Stimulated activated CD4-positive, alpha-beta T cell treated with anti-CD3 and anti-CD28 coated beads, Interleukin-1b, Interleukin-23, amount 100 ng/mL, for 4 hours (primary cell): Measurements from ENCODE around the gene CCR7.
"Not testable (repeated sequence)": the region's sequence is repeated elsewhere in the genome, so short reads cannot be mapped to it uniquely, and the experiment has no call there.

Experiments used
- DNase-seq, 2 donors: peaks; one replicate each; pipeline ENCODE4 v3.0.0-alpha.2; 2020; ENCODE audit warnings: low read depth in 2 of 2

Gene CCR7

DNA sequence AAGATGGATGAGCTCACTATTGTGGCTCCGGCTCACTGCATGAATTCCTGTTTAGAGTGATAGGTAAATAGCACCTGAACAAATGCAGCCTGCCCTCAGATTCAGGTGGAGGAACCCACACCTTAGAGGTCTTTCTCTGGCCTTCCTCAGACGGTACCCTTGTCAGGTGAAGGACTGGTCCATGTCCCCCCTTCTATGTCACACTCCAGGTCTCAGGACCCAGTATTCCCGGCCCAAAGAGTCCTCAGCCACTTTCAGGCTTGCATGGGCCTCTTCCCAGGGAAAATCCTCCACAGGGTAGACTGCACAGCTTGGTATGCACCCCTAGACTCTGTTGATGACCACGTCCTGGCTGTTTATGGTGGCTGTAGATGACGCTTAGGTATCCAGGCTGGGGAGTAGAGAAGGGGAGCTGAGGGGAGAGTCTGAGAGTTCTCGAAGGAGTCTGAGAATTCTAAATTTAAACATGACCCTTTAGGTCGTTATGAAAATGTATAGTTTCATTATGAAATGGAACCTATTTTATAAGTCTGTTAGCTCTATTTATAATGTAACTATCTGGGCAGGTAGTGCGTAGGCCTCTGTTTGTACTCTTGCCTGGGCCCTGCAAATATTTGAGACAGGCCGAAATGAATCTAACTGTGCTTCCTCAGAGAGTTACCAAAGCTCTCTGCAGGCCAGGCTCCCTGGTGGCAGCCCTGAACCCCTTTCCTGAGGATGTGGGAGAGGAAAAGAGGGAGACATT, 32.5 kb upstream of the CCR7 start:
- no peak for DNase-seq

DNA sequence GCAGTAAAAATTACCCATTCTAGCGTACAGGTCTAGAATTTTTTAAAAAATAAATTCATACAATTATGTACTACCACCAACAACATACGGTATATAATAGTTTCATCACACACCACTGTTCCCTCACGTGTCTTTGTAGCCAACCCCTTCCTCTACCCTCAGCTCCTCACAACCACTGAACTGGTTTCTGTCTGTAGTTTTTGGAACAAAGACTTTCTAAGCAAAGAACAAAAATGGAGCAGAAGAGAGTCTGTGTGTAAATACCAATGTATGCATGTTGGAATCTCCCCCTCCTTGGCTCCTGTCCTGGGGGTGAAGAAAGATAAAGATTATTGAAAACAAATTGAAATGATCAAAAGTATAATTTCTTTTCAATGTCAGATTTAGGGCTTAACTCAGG, 31.9 kb upstream of the CCR7 start:
- DNase-seq: no peak

DNA sequence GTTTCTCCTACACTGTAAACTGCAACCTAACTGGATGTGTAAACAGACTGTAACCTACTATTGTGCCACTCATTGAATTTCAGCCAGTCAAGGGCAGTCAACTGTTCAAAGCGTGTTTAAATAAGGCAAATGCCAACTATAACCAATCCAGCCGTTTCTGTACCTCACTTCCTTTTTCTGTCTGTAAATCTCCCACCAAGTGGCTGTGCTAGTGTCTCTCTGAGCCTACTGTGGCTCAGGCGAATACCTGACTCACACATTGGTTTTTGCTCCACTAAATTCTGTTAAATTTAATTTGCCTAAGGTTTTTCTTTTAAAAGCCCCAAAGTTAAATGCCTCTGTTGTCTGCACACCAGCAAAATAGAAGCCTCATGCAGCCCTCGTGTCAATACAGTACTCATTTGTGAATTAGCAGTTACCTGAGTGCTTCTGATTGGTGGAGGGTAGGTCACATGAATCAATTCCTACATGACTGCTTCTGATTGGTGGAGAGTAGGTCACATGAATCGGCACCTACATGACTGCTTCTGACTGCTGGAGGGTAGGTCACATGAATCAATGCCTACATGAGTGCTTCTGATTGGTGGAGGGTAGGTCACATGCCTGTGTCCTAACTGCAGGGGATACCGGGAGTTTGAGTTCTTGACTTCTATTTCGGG, 31.1 kb upstream of the CCR7 start:
- DNase-seq: no peak

DNA sequence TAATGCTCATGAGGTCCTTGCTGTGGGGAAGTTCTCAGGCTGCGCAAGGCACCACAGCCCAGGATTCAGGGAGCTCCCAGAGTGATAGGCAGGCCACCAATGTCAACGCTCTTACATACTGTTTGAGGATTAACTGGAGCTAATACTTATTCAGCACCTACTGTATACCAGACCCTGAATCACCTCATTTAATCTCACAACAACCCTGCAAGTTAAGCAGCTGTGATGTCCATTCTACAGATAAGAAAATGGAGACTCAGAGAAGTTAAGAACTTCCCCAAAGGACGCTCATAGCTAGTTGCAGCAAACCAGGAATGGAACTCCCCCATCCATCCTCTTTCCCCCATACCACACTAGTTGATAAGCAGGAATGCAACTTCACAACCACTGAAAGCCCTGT, 25.5 kb upstream of the CCR7 start:
- DNase-seq: no peak

DNA sequence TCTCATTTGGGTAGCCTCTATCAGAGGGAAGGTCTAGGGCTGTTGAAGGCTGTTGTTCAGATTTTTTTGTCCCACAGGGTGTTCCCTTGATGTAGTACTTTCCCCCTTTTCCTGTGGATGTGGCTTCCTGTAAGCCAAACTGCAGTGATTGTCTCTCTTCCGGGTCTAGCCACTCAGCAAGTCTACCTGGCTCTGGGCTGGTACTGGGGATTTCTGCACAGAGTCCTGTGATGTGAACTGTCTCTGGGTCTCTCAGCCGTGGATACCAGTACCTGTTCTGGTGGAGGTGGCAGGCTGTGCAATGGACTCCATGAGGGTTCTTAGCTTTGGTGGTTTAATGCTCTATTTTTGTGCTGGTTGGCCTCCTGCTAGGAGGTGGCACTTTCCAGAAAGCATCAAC, 23.3 kb upstream of the CCR7 start:
- DNase-seq: no peak

DNA sequence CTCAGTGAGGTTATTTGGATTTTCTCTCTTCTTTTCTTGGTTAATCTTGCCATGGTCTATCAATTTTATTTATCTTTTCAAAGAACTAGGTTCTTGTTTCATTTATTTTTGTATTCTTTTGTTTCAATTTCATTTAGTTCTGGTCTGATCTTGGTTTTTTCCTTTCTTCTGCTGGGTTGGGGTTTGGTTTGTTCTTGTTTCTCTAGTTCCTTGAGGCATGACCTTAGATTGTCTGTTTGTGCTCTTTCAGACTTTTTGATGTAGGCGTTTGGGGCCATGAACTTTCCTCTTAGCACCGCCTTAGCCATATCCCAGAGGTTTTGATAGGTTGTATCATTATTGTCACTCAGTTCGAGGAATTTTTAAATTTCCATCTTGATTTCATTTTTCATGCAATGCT, 21.0 kb upstream of the CCR7 start:
- not testable (repeated sequence) for DNase-seq

DNA sequence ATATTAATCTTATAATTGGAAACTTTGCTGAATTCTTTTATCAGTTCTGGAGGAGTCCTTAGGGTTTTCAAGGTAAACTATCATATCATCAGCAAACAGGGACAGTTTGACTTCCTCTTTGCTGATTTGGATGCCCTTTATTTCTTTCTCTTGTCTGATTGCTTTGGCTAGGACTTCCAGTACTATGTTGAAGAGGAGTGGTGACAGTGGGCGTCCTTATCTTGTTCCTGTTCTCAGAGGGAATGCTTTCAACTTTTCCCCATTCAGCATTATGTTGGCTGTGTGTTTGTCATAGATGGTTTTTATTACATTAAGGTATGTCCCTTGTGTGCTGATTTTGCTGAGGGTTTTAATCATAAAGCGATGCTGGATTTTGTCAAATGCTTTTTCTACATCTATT, 19.7 kb upstream of the CCR7 start:
- not testable (repeated sequence) for DNase-seq

DNA sequence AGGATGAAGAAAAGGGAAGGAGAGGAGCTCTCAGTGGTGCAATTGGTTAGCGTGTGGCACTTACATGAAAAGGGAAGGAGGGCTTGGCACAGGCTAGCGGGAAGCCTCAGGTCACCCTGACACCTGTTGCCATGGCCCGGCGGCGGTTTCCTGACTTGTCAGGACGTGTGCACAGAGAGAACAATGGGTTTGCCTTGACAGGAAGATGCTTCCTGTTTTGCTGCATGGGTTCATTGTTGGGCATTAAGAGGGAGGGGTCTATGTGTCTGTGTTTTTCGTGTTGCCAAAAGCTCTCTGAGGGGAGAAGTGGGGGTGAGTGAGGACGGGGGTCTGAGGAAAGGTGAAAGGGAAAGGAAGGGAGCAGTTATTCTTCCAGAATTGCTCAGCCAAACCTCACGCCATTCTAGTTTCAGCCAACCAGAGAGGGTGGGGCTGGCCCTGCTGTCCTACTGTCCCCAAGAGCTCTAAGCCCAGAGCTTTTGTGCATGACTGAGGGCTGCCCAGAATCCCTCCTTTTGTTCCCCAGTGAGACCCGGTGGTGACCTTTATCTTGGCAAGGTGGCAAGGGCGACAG, 17.1 kb upstream of the CCR7 start:
- DNase-seq: no peak

DNA sequence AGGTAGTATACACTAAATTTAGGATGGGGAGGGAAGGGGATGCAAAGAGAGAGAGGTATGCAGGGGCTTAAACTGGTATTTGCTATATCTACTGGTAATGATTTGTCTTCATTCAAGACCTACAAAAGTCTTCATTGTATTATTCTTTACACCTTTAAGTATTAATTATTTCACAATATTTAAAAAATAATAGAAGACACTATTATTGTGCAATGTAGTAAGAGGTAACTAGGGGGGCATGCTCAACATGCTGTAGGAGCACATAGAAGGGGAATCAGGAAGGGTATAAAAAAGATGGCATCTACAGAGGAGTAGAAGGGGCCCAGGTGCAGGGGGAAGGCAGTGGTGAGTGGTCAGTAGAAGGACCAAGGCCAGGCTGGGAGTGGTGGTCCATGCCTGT, 14.9 kb upstream of the CCR7 start:
- DNase-seq: no peak

DNA sequence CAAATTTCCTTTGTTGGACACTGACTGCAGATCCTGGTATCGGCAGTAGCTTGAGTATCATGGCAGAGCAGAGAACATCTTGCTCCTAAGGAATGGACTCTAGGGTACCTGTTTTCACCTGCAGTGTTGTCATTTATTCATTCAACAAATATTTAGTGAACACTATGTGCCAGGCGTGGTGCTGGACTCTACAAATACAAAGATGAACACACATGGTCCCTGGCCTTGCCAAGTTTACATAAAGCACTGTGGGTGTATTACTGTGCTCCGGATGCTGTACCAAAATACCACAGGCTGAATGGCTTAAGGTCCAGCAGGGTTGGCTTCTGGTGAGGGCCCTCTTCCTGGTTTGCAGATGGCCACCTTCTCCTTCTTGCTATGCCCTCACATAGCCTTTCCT, 14.2 kb upstream of the CCR7 start:
- DNase-seq: no peak

DNA sequence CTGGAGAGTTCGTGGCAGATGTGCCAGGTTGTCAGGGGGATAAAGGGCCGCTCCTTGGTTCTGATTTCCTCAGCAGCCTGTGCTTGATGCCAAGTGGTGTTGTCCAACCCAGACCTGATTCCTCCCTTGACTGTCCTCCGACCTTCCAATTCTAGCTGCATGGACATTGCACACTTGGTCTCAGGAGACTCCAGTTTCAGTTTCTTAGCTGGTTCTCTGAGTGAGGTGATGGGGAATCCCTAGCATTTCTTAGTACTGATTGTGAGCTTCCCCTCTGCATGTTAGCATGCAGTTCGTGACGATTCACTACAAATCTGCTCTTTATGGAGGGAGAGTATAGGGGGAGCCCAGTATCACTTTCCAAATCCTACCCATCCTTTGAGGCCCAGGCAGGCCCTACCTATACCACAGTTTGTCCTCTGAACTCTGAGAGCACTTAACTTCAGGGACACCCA, 12.4 kb upstream of the CCR7 start:
- no peak for DNase-seq

DNA sequence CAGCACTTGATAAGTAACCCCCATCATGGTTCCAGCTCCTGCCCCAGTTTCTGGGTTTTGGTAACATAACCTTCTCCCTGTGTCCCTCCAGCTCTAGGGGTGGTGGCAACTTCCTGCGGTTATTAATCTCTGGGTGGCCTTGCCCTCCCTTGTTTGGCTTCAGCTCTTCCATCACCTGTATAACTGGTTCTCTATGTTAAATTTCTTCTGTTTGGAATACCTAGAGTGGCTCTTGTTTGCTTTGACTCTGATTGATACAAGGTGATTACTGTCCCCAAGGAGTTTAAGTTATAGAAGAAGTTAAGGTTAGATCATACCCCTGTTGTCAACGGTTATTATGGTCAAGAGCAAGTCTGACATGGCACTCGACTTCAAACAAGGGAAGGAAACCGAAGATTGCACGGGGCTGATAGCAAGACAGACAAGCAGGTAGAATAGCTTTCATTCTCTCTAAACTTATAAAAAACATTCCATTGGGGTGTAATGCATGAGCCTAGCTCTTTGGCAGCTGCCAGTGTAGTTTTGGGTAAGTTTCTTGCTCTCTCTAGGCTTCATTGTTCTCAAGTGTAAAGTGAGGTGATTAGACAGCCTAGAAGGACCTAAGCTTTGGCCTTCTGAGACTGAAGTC, 11.0 kb upstream of the CCR7 start:
- DNase-seq: no peak

DNA sequence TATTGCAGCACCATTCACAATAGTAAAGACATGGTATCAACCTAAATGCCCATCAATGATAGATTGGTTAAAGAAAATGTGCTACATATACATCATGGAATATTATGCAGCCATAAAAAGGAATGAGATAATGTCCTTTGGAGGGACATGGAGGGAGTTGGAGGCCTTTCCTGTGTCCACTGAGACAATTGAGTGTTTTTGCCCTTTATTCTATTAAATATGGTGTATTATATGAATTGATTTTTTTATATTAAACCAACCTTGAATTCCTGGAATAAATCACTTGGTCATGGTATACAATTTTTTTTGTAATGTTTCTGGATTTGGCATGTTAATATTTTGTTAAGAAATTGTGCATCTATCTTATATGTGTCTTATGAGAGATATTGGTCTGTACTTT, 9.0 kb upstream of the CCR7 start:
- DNase-seq: no peak

DNA sequence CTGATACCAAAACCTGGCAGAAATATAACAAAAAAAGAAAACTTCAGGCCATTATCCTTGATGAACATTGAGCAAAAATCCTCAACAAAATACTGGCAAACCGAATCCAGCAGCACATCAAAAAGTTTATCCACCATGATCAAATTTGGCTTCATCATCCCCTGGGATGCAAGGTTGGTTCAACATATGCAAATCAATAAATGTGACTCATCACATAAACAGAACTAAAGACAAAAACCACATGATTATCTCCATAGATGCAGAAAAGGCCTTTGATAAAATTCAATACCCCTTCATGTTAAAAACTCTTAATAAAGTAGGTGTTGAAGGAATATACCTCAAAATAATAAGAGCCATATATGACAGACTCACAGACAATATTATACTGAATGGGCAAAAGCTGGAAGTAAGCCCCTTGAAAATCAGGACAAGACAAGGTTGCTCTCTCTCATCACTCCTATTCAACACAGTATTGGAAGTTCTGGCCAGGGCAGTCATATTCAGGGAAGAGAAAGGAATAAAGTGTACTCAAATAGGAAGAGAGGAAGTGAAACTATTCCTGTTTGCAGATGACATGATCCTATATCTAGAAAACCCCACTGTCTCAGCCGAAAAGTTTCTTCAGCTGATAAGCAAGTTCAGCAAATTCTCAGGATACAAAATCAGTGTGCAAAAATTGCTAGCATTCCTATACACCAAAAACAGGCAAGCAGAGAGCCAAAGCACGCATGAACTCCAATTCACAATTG, 7.1 kb upstream of the CCR7 start:
- DNase-seq: not testable (repeated sequence)

DNA sequence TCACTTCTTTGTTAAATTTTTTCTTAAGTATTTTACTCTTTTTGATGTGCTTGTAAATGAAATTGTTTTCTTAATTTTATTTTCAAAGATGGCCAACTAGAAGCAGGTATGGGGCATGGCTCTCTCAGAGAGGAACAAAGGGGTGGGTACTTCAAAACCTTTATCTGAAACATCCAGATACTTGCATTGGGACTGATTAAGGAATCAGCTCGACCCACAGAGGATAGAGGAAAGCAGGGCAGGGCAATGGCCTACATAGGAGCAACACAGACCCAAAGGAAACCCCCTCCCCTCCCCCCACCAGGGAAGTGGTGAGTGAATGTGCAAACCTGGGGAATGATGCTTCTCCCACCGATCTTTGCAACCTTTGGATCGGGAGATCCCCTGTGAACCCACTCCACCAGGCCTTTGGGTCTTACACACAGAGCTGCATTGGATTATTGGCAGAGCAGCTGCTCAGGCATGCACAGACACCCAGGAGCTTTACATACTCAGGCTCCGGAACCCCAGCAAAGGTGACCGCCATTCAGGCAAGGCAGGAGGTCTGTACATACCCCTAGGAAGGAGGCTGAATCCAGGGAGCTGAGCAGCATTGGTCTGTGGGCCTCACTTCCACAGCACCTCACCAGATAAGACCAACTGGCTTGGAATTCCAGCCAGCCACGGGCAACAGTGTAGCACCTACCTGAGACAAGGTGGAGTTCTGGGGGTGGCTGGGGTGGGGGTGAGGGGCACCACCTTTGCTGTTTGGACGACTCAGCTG, 3.0 kb upstream of the CCR7 start:
- DNase-seq: no peak

DNA sequence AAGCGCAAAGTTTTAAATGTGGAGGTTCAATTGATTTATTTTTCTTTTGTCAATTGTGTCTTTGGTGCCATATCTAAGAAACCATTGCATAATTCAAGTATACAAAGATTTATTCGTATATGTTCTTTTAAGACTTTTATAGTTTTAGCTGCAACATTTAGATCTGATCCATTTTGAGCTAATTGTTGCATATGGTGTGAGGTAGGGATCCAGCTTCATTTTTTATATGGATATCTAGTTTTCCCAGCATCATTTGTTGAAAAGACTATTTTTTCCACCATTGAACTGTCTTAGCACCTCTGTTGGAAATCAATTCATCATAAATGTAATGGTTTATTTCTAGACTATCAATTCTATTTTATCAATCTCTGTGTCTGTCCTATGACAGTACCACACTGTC, 2.1 kb upstream of the CCR7 start:
- no peak for DNase-seq

DNA sequence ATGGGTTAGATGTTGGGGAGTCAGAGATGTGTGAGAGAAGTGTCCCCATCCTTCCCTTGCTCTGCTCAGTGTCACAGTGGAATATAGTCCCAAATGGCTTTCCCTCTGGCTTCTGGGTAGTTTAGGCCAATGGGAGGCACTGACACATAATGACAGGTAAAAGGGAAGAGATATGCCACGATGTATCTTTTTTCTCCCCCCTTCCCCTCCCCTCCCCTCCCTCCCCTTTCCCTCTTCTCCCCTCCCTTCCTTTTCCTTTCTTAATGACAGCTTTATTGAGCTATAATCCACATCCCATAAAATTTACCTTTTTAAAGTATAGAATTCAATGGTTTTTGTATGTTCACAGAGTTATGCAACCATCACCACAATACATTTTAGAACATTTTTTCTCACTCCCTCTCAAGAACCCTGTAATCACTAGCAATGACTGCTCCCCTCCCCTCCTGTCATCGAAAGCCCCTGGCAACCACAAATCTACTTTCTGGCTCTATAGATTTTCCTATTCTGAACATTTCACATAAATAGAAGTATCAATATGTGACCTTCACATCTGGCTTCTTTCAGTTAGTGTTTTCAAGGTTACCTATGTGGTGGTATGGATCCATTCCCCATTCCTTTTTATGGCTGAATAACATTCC, 617 bp upstream of the CCR7 start:
- DNase-seq: no peak

DNA sequence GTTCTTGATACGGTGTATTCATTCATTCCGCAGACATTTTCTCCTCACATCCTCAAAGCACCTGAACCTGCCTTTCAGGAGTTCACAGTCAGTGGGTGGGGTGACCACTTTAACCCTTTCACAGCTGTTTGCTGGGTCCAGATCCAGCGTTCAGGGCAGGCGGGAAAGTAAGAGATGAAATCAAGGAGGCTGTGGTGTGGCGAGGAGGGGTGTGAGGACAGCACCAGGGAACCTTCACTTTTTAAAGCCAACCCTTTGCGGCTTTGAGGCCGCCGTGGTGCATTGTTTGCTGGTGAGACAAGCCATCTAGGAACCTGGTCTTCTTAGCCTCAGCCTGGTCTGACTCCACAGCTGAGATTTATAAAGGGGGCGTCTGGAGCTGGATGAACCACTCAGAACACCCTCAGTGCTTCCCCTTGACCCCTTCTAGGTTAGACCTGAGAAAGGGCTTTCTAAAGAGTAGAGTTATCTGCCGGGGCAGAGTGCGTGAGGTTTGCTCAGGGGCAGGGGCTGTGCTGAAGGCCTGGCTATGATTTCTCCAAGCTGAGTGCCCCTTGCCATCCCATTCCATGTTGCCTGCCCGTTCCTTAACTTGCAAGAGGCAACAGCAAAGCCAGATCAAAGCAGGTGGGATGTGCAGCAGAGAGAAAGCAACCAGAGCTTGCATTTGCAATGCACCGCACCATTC, 933 bp downstream of the CCR7 start:
- no peak for DNase-seq

DNA sequence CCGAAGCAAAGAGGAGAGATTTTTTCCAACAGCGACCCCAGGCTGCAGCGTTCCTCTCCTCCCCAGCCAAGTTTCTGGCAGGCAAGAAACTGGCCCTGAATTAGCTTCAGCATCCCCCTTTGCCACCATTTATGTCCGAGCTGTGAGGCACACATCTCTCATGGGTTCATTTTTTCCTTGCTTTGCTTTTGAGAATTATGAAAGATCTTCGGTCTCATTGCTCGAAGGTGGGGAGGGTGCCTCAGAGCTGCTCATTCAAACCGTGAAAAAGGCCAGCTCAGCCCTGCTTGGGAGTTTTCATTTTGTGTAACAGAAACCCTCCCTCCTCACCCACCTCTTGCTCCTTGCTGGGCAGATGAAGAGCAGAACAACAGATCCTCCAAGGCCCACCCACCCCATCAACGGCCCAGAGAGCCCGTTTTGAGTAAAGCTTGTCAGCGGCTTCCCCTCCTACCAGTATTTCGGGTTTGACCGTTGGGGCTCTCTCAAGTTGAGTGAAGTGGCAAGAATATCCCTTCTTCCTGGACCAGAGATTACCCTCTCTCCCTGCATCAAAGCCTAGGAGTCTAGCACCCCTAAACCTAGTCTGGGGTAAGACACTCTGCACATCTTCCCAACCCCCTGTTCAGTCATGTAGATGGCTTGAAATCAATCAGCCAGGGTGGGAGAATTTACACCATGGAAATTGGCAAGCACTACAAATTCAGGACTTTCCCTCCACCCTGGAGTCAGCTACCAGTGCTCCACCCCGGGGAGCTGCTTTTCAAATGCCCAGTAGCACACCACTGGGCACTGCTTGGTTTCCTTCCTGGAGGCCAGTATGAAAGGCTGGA, 1.8 kb downstream of the CCR7 start:
- peak in 1 of 2 donors; percentile 45 for DNase-seq
